Stimulated activated CD8-positive, alpha-beta memory T cell treated with anti-CD3 and anti-CD28 coated beads, Interleukin-15, amount 100 ng/mL, for 24 hours (primary cell): ENCODE data around the gene MAP7D2.
"Not testable (repeated sequence)": the region's sequence is repeated elsewhere in the genome, so short reads cannot be mapped to it uniquely, and the experiment has no call there.

Experiments used
- DNase-seq: peaks from one replicate; pipeline ENCODE4 v3.0.0-alpha.2; 2020; ENCODE audit warnings: low read depth

MAP7D2 gene

GRCh38 chrX:20116577-20117240 lies at the start of gene MAP7D2:
TSS of gene MAP7D2 (minus strand) at chrX:20116907. CDS start at chrX:20116879, 28 bp downstream.
- DNase-seq = no peak

GRCh38 chrX:20162516-20162915 lies 45.8 kb upstream of the MAP7D2 start:
- DNase-seq = not testable (repeated sequence)

- DNase-seq = no peak
These were observed 43.2 kb upstream of the MAP7D2 start for GRCh38 chrX:20159797-20160385.

GRCh38 chrX:20151689-20152088 lies 35.0 kb upstream of the MAP7D2 start:
- DNase-seq = no peak

- no peak for DNase-seq
These were observed 32.6 kb upstream of the MAP7D2 start for GRCh38 chrX:20149326-20149725.

GRCh38 chrX:20147561-20147960 lies 30.9 kb upstream of the MAP7D2 start:
- DNase-seq = no peak

- no peak for DNase-seq
These were observed 27.8 kb upstream of the MAP7D2 start for GRCh38 chrX:20144491-20144890.

- DNase-seq = no peak
These were observed 26.9 kb upstream of the MAP7D2 start for GRCh38 chrX:20143561-20143960.

GRCh38 chrX:20143111-20143510 lies 26.4 kb upstream of the MAP7D2 start:
- DNase-seq = no peak

GRCh38 chrX:20141281-20142220 lies 24.8 kb upstream of the MAP7D2 start, which contains the start of gene EIF1AX:
TSS of gene EIF1AX (minus strand) at chrX:20141838. CDS start at chrX:20141640, 198 bp downstream.
- DNase-seq = peak; percentile 74

- no peak for DNase-seq
These were observed 23.7 kb upstream of the MAP7D2 start for GRCh38 chrX:20140420-20140819.

GRCh38 chrX:20139966-20140365 lies 23.3 kb upstream of the MAP7D2 start:
- no peak for DNase-seq

- DNase-seq = no peak
These were observed 19.2 kb upstream of the MAP7D2 start for GRCh38 chrX:20135944-20136343.

- DNase-seq = no peak
These were observed 16.0 kb upstream of the MAP7D2 start for GRCh38 chrX:20132666-20133065.

- no peak for DNase-seq
These were observed 13.7 kb upstream of the MAP7D2 start for GRCh38 chrX:20130357-20130756.

GRCh38 chrX:20129547-20129946 lies 12.8 kb upstream of the MAP7D2 start:
- no peak for DNase-seq

GRCh38 chrX:20128670-20129069 lies 12.0 kb upstream of the MAP7D2 start:
- no peak for DNase-seq

GRCh38 chrX:20127440-20127839 lies 10.7 kb upstream of the MAP7D2 start:
- not testable (repeated sequence) for DNase-seq

- not testable (repeated sequence) for DNase-seq
These were observed 10.1 kb upstream of the MAP7D2 start for GRCh38 chrX:20126833-20127232.

GRCh38 chrX:20124964-20125363 lies 8.3 kb upstream of the MAP7D2 start:
- DNase-seq = no peak

GRCh38 chrX:20118065-20118824 lies 1.5 kb upstream of the MAP7D2 start:
- no peak for DNase-seq

GRCh38 chrX:20116087-20116576 lies 575 bp downstream of the MAP7D2 start:
- no peak for DNase-seq
